MM.1S (cell line): ENCODE measurements around the gene NAA25.

Experiments used
- DNase-seq: peaks from one replicate; pipeline ENCODE4 v3.0.0-alpha.2; 2015
- H2AFZ ChIP-seq: fragments of 300-600 bp; sonication (generic); 2 replicates; pipeline ENCODE4 v1.6.0; 2016; ENCODE audit warnings: antibody characterized with exemption, low read length
- H3F3A ChIP-seq: fragments of 300-600 bp; sonication (generic); 2 replicates; pipeline ENCODE4 v1.6.1; 2016; ENCODE audit warnings: mild to moderate bottlenecking, antibody characterized with exemption, low read length, moderate library complexity, mixed read lengths; ENCODE audit not compliant: insufficient read depth
- H3K27ac ChIP-seq: fragments of 300-600 bp; sonication (generic); 2 replicates; pipeline ENCODE4 v1.5.1; 2016; ENCODE audit warnings: mild to moderate bottlenecking, low read length
- H3K27me3 ChIP-seq: fragments of 300-600 bp; sonication (generic); replicated peaks from 2 replicates; pipeline ENCODE4 v1.6.0; 2016; ENCODE audit warnings: low read length; ENCODE audit not compliant: insufficient read depth
- H3K36me3 ChIP-seq: fragments of 300-600 bp; sonication (generic); replicated peaks from 2 replicates; pipeline ENCODE4 v1.6.1; 2016; ENCODE audit warnings: mild to moderate bottlenecking, low read length, mixed read lengths; ENCODE audit not compliant: insufficient read depth
- H3K4me1 ChIP-seq: fragments of 300-600 bp; sonication (generic); 2 replicates; pipeline ENCODE4 v1.6.1; 2016; ENCODE audit warnings: low read length, mixed read lengths
- H3K4me2 ChIP-seq: fragments of 300-600 bp; sonication (generic); 2 replicates; pipeline ENCODE4 v1.6.0; 2016; ENCODE audit warnings: low read depth, low read length
- H3K4me3 ChIP-seq: fragments of 300-600 bp; sonication (generic); 2 replicates; pipeline ENCODE4 v1.5.1; 2016; ENCODE audit warnings: low read length, mixed read lengths
- H3K79me2 ChIP-seq: fragments of 300-600 bp; sonication (generic); 2 replicates; pipeline ENCODE4 v1.6.1; 2016; ENCODE audit warnings: mixed run types, low read length, mixed read lengths
- H3K9ac ChIP-seq: fragments of 300-600 bp; sonication (generic); 2 replicates; pipeline ENCODE4 v1.6.1; 2016; ENCODE audit warnings: low read length, mixed read lengths
- H3K9me2 ChIP-seq: fragments of 300-600 bp; sonication (generic); replicated peaks from 2 replicates; pipeline ENCODE4 v1.6.1; 2016; ENCODE audit warnings: mild to moderate bottlenecking, low read length, mixed read lengths; ENCODE audit not compliant: insufficient read depth
- H3K9me3 ChIP-seq: fragments of 300-600 bp; sonication (generic); replicated peaks from 2 replicates; pipeline ENCODE4 v1.6.1; 2016; ENCODE audit warnings: mild to moderate bottlenecking, low read length, mixed read lengths; ENCODE audit not compliant: insufficient read depth
- H4K20me1 ChIP-seq: fragments of 300-600 bp; sonication (generic); 2 replicates; pipeline ENCODE4 v1.6.1; 2016; ENCODE audit warnings: mild to moderate bottlenecking, low read length, moderate library complexity, mixed read lengths; ENCODE audit not compliant: insufficient read depth
- CTCF ChIP-seq: fragments of 300-600 bp; sonication (generic); IDR thresholded peaks from 2 replicates; pipeline ENCODE4 v1.5.1; 2016; ENCODE audit warnings: antibody characterized with exemption, low read length, mixed read lengths
- EZH2 ChIP-seq: fragments of 300-600 bp; sonication (generic); optimal IDR thresholded peaks from 2 replicates; pipeline ENCODE3; 2017; ENCODE audit warnings: low read depth, mild to moderate bottlenecking, antibody characterized with exemption, low read length, mixed read lengths
- EZH2phosphoT487 ChIP-seq: fragments of 300-600 bp; sonication (generic); IDR thresholded peaks from 2 replicates; pipeline ENCODE4 v1.6.1; 2018; ENCODE audit warnings: antibody characterized with exemption, low read length

NAA25 gene

GRCh38 chr12:112025808-112026375 is 82.7 kb downstream of the NAA25 start:
- no peak overlapping the region for H3K27ac ChIP-seq
- H3K9me3 ChIP-seq = no peaks in the 10 kb centered on the region
- TF ChIP-seq EZH2 = no peak
- TF ChIP-seq CTCF = no peak
- TF ChIP-seq EZH2phosphoT487 = no peak
- H3K9ac ChIP-seq = no peak overlapping the region
- no peaks in the 10 kb centered on the region for H3K36me3 ChIP-seq
- no peak overlapping the region for H3K4me2 ChIP-seq
- no peaks in the 10 kb centered on the region for H3K27me3 ChIP-seq
- DNase-seq = no peak
- H4K20me1 ChIP-seq = no peaks in the 10 kb centered on the region
- no peaks in the 10 kb centered on the region for H3K9me2 ChIP-seq
- no peak overlapping the region for H2AFZ ChIP-seq
- H3K79me2 ChIP-seq = peaks cover 20% of the 10 kb centered on the region
- H3K4me1 ChIP-seq = 0 out of 2 replicates have a peak, but pooled peaks cover 3% of the 10 kb centered on the region
- no peak overlapping the region for H3K4me3 ChIP-seq
- H3F3A ChIP-seq = no peaks in the 10 kb centered on the region

DNA sequence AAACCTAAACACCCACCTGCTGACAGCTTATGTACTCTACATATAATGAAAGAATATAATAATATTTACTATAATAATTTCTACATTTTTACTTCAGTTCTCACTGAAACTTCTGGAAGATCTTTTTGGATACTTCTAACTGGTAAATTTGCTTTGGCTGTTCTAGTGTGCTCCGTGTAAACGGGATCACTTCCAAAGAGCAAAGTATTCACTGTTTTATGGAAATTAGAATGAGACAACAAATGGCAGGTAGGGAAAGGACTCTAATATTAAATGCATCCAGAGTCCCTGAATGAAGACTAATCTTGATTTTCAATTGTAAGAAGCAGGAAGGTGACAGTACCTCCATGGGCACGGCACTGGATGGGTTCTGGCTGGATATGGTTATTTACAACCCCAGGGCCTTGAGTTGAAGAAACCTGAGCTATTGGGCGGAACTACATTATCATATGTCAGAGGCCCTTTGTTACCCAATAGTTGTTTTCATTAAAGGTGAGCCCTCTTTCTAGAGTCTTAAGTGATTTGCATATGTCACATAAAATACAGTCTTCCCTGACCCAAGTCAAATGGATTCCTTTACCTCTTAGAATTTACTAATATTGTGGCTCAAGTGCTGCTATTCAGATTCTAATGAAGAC is 84.7 kb downstream of the NAA25 start:
- no peaks in the 10 kb centered on the region for H3K9me3 ChIP-seq
- 0 out of 2 replicates have a peak, but pooled peaks cover 3% of the 10 kb centered on the region for H3K4me1 ChIP-seq
- no peaks in the 10 kb centered on the region for H3F3A ChIP-seq
- no peak for DNase-seq
- no peak overlapping the region for H3K4me3 ChIP-seq
- H3K4me2 ChIP-seq = no peak overlapping the region
- H3K9me2 ChIP-seq = no peaks in the 10 kb centered on the region
- no peaks in the 10 kb centered on the region for H4K20me1 ChIP-seq
- no peak overlapping the region for H3K9ac ChIP-seq
- no peak overlapping the region for H3K27ac ChIP-seq
- H3K36me3 ChIP-seq = no peaks in the 10 kb centered on the region
- H3K27me3 ChIP-seq = no peaks in the 10 kb centered on the region
- H2AFZ ChIP-seq = no peak overlapping the region
- H3K79me2 ChIP-seq = peaks cover 40% of the 10 kb centered on the region
- TF ChIP-seq EZH2 (no peak), EZH2phosphoT487 (no peak), CTCF (no peak)

GRCh38 chr12:112022241-112023016 is 86.2 kb downstream of the NAA25 start:
- no peaks in the 10 kb centered on the region for H3K36me3 ChIP-seq
- H3K4me1 ChIP-seq = 0 out of 2 replicates have a peak, but pooled peaks cover 3% of the 10 kb centered on the region
- no peaks in the 10 kb centered on the region for H3K9me2 ChIP-seq
- H4K20me1 ChIP-seq = 0 out of 2 replicates have a peak, but pooled peaks cover 6% of the 10 kb centered on the region
- H3K27ac ChIP-seq = no peak overlapping the region
- H3K9ac ChIP-seq = no peak overlapping the region
- no peaks in the 10 kb centered on the region for H3F3A ChIP-seq
- TF ChIP-seq CTCF (no peak), EZH2phosphoT487 (no peak)
- no peak overlapping the region for H2AFZ ChIP-seq
- H3K9me3 ChIP-seq = no peaks in the 10 kb centered on the region
- H3K27me3 ChIP-seq = no peaks in the 10 kb centered on the region
- DNase-seq = no peak
- H3K4me2 ChIP-seq = no peak overlapping the region
- H3K79me2 ChIP-seq = peaks cover 53% of the 10 kb centered on the region
- no peak overlapping the region for H3K4me3 ChIP-seq
